ENCODE data around the gene LGSN.

DNA sequence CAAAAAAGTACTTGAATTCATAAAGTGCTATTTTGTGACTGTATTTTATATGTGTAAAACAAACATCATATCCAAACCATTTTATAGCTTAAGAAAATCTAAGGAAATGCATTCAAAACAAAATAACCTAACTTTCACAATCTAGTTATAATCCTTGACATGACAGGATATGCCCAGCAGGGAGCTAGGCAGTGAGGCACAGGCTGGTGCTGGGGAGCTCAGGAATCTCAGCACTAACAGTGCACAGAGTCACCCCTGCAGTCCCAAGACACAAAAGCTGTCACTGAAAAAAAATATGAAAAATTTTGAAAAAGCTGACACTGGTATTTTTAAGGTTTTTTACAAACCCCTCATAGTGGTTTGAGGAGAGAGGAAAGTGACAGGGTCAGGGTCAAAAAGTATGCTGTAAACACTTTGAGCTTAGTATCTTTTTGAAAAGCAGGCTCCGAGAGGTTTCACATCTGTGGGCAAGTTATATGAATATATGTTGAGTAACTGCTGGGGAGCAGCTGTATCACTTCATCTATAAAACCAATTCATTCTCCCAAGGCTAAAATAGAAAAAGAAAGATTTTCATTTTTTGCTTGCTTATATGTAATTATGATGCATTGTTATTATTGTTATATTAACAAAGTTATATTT lies 24.1 kb downstream of the LGSN start:
- TF ChIP-seq, protein P1, sequence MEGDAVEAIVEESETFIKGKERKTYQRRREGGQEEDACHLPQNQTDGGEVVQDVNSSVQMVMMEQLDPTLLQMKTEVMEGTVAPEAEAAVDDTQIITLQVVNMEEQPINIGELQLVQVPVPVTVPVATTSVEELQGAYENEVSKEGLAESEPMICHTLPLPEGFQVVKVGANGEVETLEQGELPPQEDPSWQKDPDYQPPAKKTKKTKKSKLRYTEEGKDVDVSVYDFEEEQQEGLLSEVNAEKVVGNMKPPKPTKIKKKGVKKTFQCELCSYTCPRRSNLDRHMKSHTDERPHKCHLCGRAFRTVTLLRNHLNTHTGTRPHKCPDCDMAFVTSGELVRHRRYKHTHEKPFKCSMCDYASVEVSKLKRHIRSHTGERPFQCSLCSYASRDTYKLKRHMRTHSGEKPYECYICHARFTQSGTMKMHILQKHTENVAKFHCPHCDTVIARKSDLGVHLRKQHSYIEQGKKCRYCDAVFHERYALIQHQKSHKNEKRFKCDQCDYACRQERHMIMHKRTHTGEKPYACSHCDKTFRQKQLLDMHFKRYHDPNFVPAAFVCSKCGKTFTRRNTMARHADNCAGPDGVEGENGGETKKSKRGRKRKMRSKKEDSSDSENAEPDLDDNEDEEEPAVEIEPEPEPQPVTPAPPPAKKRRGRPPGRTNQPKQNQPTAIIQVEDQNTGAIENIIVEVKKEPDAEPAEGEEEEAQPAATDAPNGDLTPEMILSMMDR (IDR thresholded peaks at IDR 0.05; ENCODE audit: insufficient read depth, low read depth, low read length): no peak
- TF ChIP-seq EZH2 (IDR thresholded peaks at IDR 0.05; ENCODE audit: insufficient read depth, low read length): no peak

All from astrocyte (in vitro differentiated cells and primary cell).